ENCODE data around the gene KRTAP9-2. TPM values are rescaled to one million over a fixed set of nuclear protein-coding genes. Genes with fewer than 3 reads are reported as not detected.

Gene KRTAP9-2
- total RNA-seq, 2 donors from 2014 or later = not detected

- ATAC-seq (no peak), DNase-seq (no peak)
- 85 to 88% methylated on average over 1 of the region's 1 CpG for WGBS, 2 donors
- intact Hi-C loops (cut with DNase I) = no loop called here
- Histone ChIP-seq H3K36me3 (replicated peaks in 1 of 2; ENCODE audit: insufficient read depth in 1 of 2, low read depth in 2 of 2) (no peaks in the 10 kb centered on the region), H3K4me3 (no peak overlapping the region), H3K4me1 (no peaks in the 10 kb centered on the region), H3K27me3 (no peaks in the 10 kb centered on the region), H3K9me3 (no peaks in the 10 kb centered on the region), H3K27ac (no peak overlapping the region)
- TF ChIP-seq CTCF (IDR thresholded peaks at IDR 0.05) (no peak), POLR2A (IDR thresholded peaks at IDR 0.05) (no peak)
Observed at GRCh38 chr17:41256291-41256685, 29.8 kb downstream of the KRTAP9-2 start.

GRCh38 chr17:41258406-41258805 lies 32.0 kb downstream of the KRTAP9-2 start:
- Histone ChIP-seq H3K9me3 (no peaks in the 10 kb centered on the region), H3K27me3 (no peaks in the 10 kb centered on the region), H3K27ac (no peak overlapping the region), H3K4me1 (no peaks in the 10 kb centered on the region), H3K36me3 (replicated peaks in 1 of 2; ENCODE audit: insufficient read depth in 1 of 2, low read depth in 2 of 2) (no peaks in the 10 kb centered on the region), H3K4me3 (no peak overlapping the region)
- intact Hi-C loops (cut with DNase I) = no loop called here
- ATAC-seq = no peak
- DNase-seq = no peak
- TF ChIP-seq POLR2A (IDR thresholded peaks at IDR 0.05) (no peak), CTCF (IDR thresholded peaks at IDR 0.05) (no peak)

GRCh38 chr17:41263212-41263611 lies 36.8 kb downstream of the KRTAP9-2 start:
- intact Hi-C loops (cut with DNase I) = no loop called here
- H3K4me1 ChIP-seq = no peaks in the 10 kb centered on the region
- no peaks in the 10 kb centered on the region for H3K36me3 ChIP-seq (replicated peaks in 1 of 2; ENCODE audit: insufficient read depth in 1 of 2, low read depth in 2 of 2)
- 48 to 49% methylated on average over 2 of the region's 2 CpGs for WGBS, 2 donors
- H3K9me3 ChIP-seq = no peaks in the 10 kb centered on the region
- no peak overlapping the region for H3K27ac ChIP-seq
- H3K4me3 ChIP-seq = no peak overlapping the region
- DNase-seq (no peak), ATAC-seq (no peak)
- no peaks in the 10 kb centered on the region for H3K27me3 ChIP-seq
- TF ChIP-seq CTCF (IDR thresholded peaks at IDR 0.05) = no peak
- no peak for TF ChIP-seq POLR2A (IDR thresholded peaks at IDR 0.05)

GRCh38 chr17:41264599-41264998 lies 38.2 kb downstream of the KRTAP9-2 start:
- DNase-seq (no peak), ATAC-seq (no peak)
- no peaks in the 10 kb centered on the region for H3K9me3 ChIP-seq
- no peaks in the 10 kb centered on the region for H3K36me3 ChIP-seq (replicated peaks in 1 of 2; ENCODE audit: insufficient read depth in 1 of 2, low read depth in 2 of 2)
- 22 to 53% methylated on average over 3 of the region's 3 CpGs for WGBS, 2 donors
- H3K27ac ChIP-seq = no peak overlapping the region
- H3K4me3 ChIP-seq = no peak overlapping the region
- TF ChIP-seq CTCF (IDR thresholded peaks at IDR 0.05) = no peak
- TF ChIP-seq POLR2A (IDR thresholded peaks at IDR 0.05) = no peak
- H3K27me3 ChIP-seq = no peaks in the 10 kb centered on the region
- intact Hi-C loops (cut with DNase I) = no loop called here
- no peaks in the 10 kb centered on the region for H3K4me1 ChIP-seq

GRCh38 chr17:41265078-41265477 lies 38.6 kb downstream of the KRTAP9-2 start, which contains the start of gene KRTAP9-6:
Gene KRTAP9-6, plus strand, starts transcription at chr17:41265378. Its CDS starts 0 bp downstream, at chr17:41265378.
- Histone ChIP-seq H3K4me1 (no peaks in the 10 kb centered on the region), H3K4me3 (no peak within 1 kb of the TSS), H3K36me3 (replicated peaks in 1 of 2; ENCODE audit: insufficient read depth in 1 of 2, low read depth in 2 of 2) (no peaks in the 10 kb centered on the region), H3K9me3 (no peaks in the 10 kb centered on the region), H3K27ac (no peak within 1 kb of the TSS), H3K27me3 (no peaks in the 10 kb centered on the region)
- intact Hi-C loops (cut with DNase I) = no loop called here
- DNase-seq = no peak
- WGBS, 2 donors = 22% methylated on average over 2 of the region's 2 CpGs
- no peak for TF ChIP-seq CTCF (IDR thresholded peaks at IDR 0.05)
- TF ChIP-seq POLR2A (IDR thresholded peaks at IDR 0.05) = no peak
- no peak for ATAC-seq

All from body of pancreas (tissue), 4 donors.